T-helper 2 cell treated with Interferon-gamma antibody and Interleukin-4, amounts not matched to agents 5 μg/mL and 100 μg/mL, for 36 hours (primary cell): ENCODE measurements around the gene TTF1.
A peak's percentile ranks its signal among the peaks of the same experiment; 100 is the strongest.

Source experiments
- DNase-seq: peaks from one replicate; pipeline ENCODE4 v3.0.0; 2021; ENCODE audit warnings: low spot score
- H3K27ac Mint-ChIP-seq: one replicate; pipeline ENCODE4 v1.8.0; 2021; ENCODE audit warnings: mild to moderate bottlenecking, mixed read lengths
- H3K27me3 Mint-ChIP-seq: one replicate; pipeline ENCODE4 v1.8.0; 2021; ENCODE audit warnings: low read depth, mixed read lengths
- H3K36me3 Mint-ChIP-seq: one replicate; pipeline ENCODE4 v1.8.0; 2021; ENCODE audit warnings: low read depth, mixed read lengths
- H3K4me1 Mint-ChIP-seq: one replicate; pipeline ENCODE4 v1.8.0; 2021; ENCODE audit warnings: low read depth, mixed read lengths
- H3K4me3 Mint-ChIP-seq: one replicate; pipeline ENCODE4 v1.8.0; 2022; ENCODE audit warnings: mild to moderate bottlenecking, moderate library complexity, mixed read lengths
- H3K9me3 Mint-ChIP-seq: one replicate; pipeline ENCODE4 v1.8.0; 2021; ENCODE audit warnings: mixed read lengths

The TTF1 gene

GRCh38 chr9:132424857-132425674, 18.4 kb upstream of the TTF1 start:
- Mint-ChIP-seq H3K27ac (no peak overlapping the region), H3K4me3 (no peak overlapping the region), H3K9me3 (no peaks in the 10 kb centered on the region), H3K27me3 (peaks cover 49% of the 10 kb centered on the region), H3K4me1 (no peaks in the 10 kb centered on the region), H3K36me3 (no peaks in the 10 kb centered on the region)
- no peak for DNase-seq

DNA sequence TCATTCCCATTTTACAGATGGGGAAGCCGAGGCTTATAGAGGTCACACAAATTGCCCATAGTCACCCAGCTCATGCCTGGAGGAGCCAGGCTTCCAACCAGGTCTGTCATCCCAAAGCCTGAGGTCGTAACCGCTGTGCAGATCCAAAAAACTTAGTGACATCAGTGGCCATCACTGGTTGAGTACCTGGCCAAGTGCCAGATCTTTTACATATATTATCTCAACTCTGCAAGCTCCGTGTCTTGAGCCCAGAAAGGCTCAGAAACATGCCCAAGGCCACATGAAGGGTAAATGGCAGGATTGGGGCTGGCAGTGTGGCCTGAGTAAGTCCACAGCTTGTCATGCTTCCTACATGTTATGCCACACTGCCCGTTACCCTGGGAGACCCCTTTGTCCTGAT, 16.9 kb upstream of the TTF1 start:
- H3K27me3 Mint-ChIP-seq: peaks cover 49% of the 10 kb centered on the region
- H3K4me1 Mint-ChIP-seq: no peaks in the 10 kb centered on the region
- no peaks in the 10 kb centered on the region for H3K9me3 Mint-ChIP-seq
- H3K36me3 Mint-ChIP-seq: no peaks in the 10 kb centered on the region
- no peak overlapping the region for H3K27ac Mint-ChIP-seq
- no peak overlapping the region for H3K4me3 Mint-ChIP-seq
- no peak for DNase-seq

DNA sequence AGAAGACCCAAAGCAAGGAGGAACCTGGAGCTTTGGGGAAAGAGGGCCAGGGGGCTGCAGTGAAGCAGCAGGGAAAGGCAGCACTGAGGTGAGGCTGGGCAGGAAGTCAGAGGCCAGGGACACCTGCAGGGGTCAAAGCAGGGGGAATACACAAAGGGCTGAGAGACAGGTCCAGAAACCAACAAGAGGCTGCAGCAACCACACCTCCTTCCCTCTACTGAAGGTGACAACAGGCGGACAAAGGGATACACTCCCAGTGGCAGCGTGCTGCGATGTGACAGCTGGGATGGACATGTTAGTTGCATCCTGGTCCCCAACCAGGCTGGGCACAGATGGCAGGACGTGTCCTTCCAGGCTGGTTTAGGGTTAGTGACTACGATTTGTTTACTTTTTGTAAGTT, 15.9 kb upstream of the TTF1 start:
- no peaks in the 10 kb centered on the region for H3K4me1 Mint-ChIP-seq
- H3K27me3 Mint-ChIP-seq: peaks cover 49% of the 10 kb centered on the region
- no peaks in the 10 kb centered on the region for H3K9me3 Mint-ChIP-seq
- no peak for DNase-seq
- no peak overlapping the region for H3K27ac Mint-ChIP-seq
- H3K36me3 Mint-ChIP-seq: no peaks in the 10 kb centered on the region
- no peak overlapping the region for H3K4me3 Mint-ChIP-seq

DNA sequence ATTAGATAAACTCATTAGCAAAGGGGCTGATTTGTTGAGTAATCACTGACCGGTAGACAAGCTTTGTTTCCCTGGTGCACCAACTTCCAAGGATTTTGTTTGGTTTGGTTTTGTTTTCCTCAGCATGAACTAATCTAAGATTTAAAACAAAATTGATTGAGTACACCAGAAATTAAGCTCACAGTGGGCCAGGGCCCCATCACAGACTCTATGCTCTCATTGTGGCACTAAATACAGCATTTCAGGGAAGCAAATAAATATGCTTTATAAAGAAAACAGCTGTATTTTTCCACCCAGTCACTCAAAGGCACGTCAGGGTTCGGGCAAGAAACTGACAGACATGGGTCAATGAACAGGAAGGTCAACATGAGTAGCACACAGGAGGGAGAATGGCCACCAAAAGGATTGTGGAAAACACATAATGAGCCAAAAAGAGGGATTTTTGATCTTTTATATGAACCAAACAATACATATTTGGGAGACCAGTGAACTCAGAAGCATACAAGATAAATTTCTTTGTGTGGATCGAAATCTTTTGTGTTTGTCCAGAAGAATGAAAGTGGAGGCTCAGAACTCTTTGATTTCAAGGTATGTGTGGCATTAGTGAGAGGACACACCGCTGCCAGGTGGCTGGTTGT, 12.2 kb upstream of the TTF1 start:
- Mint-ChIP-seq H3K27ac (no peak overlapping the region), H3K9me3 (no peaks in the 10 kb centered on the region)
- DNase-seq: no peak

GRCh38 chr9:132415181-132415580, 8.5 kb upstream of the TTF1 start:
- no peak for DNase-seq
- no peaks in the 10 kb centered on the region for H3K9me3 Mint-ChIP-seq
- no peak overlapping the region for H3K4me3 Mint-ChIP-seq
- peaks cover 62% of the 10 kb centered on the region for H3K27me3 Mint-ChIP-seq
- no peak overlapping the region for H3K27ac Mint-ChIP-seq
- H3K4me1 Mint-ChIP-seq: peaks cover 13% of the 10 kb centered on the region
- H3K36me3 Mint-ChIP-seq: no peaks in the 10 kb centered on the region

More for the DNA sequence above, 12.2 kb upstream of the TTF1 start:
- Mint-ChIP-seq H3K4me1 (no peaks in the 10 kb centered on the region), H3K27me3 (peaks cover 39% of the 10 kb centered on the region), H3K4me3 (no peak overlapping the region), H3K36me3 (no peaks in the 10 kb centered on the region)

DNA sequence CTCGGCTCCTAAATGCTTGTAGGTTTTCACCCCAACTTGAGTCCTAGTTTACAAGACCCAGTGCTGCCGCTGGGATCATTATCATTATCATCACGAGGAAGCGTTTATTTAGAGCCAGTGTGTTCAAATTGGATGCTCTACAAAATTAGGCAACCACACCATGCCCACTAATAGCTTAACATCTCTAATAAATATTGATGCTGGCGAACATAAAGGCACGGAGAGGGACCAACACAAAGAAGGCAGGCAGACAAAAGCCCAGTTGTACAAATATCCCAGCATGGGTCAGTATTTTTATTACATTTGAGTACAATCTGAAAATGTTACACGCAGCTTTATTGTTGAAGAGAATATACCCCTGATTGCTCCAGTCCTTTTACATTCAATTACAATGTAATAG, 8.1 kb upstream of the TTF1 start:
- Mint-ChIP-seq H3K36me3 (no peaks in the 10 kb centered on the region), H3K27me3 (peaks cover 63% of the 10 kb centered on the region), H3K4me1 (peaks cover 13% of the 10 kb centered on the region), H3K4me3 (no peak overlapping the region), H3K9me3 (no peaks in the 10 kb centered on the region), H3K27ac (no peak overlapping the region)
- DNase-seq: no peak

- no peaks in the 10 kb centered on the region for H3K9me3 Mint-ChIP-seq
- H3K27me3 Mint-ChIP-seq: peaks cover 67% of the 10 kb centered on the region
- no peak for DNase-seq
- H3K4me1 Mint-ChIP-seq: peaks cover 13% of the 10 kb centered on the region
- no peaks in the 10 kb centered on the region for H3K36me3 Mint-ChIP-seq
- no peak overlapping the region for H3K4me3 Mint-ChIP-seq
- H3K27ac Mint-ChIP-seq: no peak overlapping the region
These were observed 7.3 kb upstream of the TTF1 start for GRCh38 chr9:132413926-132414325.

- peaks cover 65% of the 10 kb centered on the region for H3K27me3 Mint-ChIP-seq
- DNase-seq: no peak
- no peak overlapping the region for H3K4me3 Mint-ChIP-seq
- H3K4me1 Mint-ChIP-seq: peaks cover 14% of the 10 kb centered on the region
- H3K9me3 Mint-ChIP-seq: no peaks in the 10 kb centered on the region
- peak overlapping the region; percentile 41 for H3K27ac Mint-ChIP-seq
- no peaks in the 10 kb centered on the region for H3K36me3 Mint-ChIP-seq
These were observed 5.4 kb upstream of the TTF1 start for GRCh38 chr9:132412089-132412488.

- Mint-ChIP-seq H3K4me3 (peak overlapping the region; percentile 69), H3K9me3 (no peaks in the 10 kb centered on the region), H3K27me3 (peaks cover 63% of the 10 kb centered on the region), H3K27ac (no peak overlapping the region), H3K4me1 (peaks cover 19% of the 10 kb centered on the region), H3K36me3 (no peaks in the 10 kb centered on the region)
- peak; percentile 48 for DNase-seq
These were observed 4.5 kb upstream of the TTF1 start for GRCh38 chr9:132411091-132411508.

DNA sequence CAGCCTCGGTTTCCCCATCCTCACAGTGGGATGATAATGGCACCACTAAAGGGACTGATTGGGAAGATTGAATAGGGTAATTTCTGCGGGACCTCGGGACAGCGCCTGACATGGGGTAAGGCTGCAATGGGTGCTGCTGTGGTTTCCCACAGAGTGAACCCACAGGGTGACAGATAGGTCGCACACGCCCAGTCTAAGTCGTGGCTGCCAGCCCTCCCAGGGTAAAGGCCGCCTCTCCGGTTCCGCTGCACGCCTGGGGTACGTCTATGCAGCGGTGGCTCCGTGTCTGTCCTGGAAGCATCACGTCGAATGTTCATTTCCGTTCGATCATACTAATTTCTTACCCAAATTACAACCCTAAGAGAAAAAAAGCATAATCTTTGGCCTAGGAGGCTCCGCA, 4.0 kb upstream of the TTF1 start:
- DNase-seq: no peak
- Mint-ChIP-seq H3K9me3 (no peaks in the 10 kb centered on the region), H3K27ac (no peak overlapping the region), H3K4me1 (peaks cover 23% of the 10 kb centered on the region), H3K27me3 (peaks cover 62% of the 10 kb centered on the region), H3K36me3 (peaks cover 3% of the 10 kb centered on the region), H3K4me3 (peak overlapping the region; percentile 69)

DNA sequence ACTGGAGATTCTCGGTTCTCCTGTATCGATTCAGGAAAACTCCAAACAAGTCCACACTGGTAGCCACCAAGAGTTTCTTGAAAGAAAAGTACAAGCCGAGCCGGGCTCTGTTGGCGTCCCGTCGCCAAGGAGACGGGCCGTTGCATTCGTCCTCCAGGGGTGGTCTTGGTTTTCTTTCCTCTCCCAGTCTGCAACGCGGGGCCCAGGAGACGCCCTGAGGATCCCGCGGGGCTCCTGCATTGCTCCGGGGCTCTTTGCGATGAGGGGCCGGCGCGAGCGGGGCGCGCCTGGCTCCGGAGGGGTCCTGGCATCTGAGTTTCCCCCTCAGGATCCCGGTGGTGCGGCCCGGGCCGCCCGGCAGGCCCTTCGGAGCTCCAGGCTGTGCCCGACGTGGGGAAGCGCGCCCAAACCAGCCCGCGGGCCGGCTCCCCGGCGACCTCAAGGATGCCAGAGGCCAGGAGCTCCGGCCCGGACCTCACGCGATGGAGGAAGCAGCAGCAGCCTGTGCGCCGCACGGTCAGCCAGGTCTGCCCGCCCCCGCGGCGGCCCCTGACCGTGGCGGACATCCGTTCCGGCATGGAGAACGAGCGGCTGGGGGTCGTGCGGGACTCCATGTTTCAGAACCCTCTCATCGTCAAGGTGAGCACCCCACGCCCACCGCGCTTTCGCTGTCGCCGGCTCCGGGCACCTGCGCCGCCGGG, 3.3 kb upstream of the TTF1 start, which contains the start of gene CFAP77:
TSS of gene CFAP77 (plus strand) at position 384 of the 701 bp plus-strand sequence. CDS start at position 445, 61 bp downstream.
- Mint-ChIP-seq H3K4me1 (peaks cover 28% of the 10 kb centered on the region), H3K9me3 (no peaks in the 10 kb centered on the region), H3K4me3 (peak within 1 kb of the TSS; percentile 69), H3K27me3 (peaks cover 56% of the 10 kb centered on the region), H3K27ac (no peak within 1 kb of the TSS), H3K36me3 (peaks cover 6% of the 10 kb centered on the region)
- DNase-seq: no peak

DNA sequence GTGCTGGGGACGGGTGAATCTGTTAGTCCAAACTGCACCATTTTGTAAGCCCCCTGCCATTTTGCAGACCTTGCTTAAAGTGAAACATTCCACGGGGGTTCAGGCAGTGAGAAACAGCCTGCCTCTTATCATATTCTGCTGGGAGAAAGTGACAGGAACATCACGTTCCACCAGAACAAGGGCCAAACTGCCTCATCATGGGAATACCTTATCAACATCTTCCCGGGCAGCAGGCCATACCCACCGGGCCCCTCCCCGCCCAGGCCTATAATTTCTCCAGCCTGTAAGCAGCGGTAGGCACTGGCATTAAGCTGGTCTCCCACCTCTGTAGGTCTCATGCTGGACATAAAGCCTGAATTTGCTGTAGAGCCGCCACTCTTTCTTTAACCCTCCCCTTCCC, 1.9 kb upstream of the TTF1 start:
- DNase-seq: no peak
- H3K36me3 Mint-ChIP-seq: peaks cover 14% of the 10 kb centered on the region
- peaks cover 36% of the 10 kb centered on the region for H3K4me1 Mint-ChIP-seq
- peaks cover 41% of the 10 kb centered on the region for H3K27me3 Mint-ChIP-seq
- H3K9me3 Mint-ChIP-seq: no peaks in the 10 kb centered on the region
- H3K4me3 Mint-ChIP-seq: no peak overlapping the region
- no peak overlapping the region for H3K27ac Mint-ChIP-seq

DNA sequence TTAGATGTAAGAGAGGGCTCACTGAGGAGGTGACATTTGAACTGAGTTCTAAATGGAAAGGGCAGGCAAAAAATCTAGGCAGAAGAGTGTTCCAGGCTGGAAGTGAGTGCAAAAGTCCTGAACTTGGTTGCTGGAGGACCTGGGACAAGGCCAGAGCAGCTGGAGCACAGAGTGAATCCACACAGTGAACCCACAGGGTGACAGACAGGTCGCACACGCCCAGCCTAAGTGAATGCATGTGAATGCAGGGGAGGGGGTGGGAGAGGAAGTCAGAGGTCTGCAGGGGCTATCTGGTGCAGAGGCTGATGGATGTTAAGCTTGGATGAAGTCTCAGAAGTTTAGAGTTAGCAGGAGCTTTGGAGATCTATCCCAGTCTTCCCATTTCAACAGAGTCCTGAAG, 556 bp upstream of the TTF1 start:
- no peak for DNase-seq
- Mint-ChIP-seq H3K4me3 (peak overlapping the region; percentile 74), H3K27ac (peak overlapping the region; percentile 94), H3K4me1 (peaks cover 38% of the 10 kb centered on the region), H3K27me3 (peaks cover 29% of the 10 kb centered on the region), H3K36me3 (peaks cover 24% of the 10 kb centered on the region), H3K9me3 (no peaks in the 10 kb centered on the region)
